Activated CD4-positive, alpha-beta T cell treated with anti-CD3 and anti-CD28 coated beads for 4 hours (primary cell): ENCODE results near the gene LPAR2.
"Not testable (repeated sequence)": the region's sequence is repeated elsewhere in the genome, so short reads cannot be mapped to it uniquely, and the experiment has no call there.

Experiments used
- DNase-seq, 2 donors: peaks; one replicate each; pipeline ENCODE4 v3.0.0-alpha.2; 2020

LPAR2 gene

GRCh38 chr19:19628501-19629134, 598 bp upstream of the LPAR2 start:
- DNase-seq, result peak; percentile 51 to 53

GRCh38 chr19:19626516-19627472, 1.2 kb downstream of the LPAR2 start:
- no peak for DNase-seq

- DNase-seq, result no peak
Observed at GRCh38 chr19:19624032-19624570, 3.9 kb downstream of the LPAR2 start.

- DNase-seq, result no peak
Observed at GRCh38 chr19:19623383-19623782, 4.6 kb downstream of the LPAR2 start.

GRCh38 chr19:19619849-19620210, 8.2 kb downstream of the LPAR2 start:
- no peak for DNase-seq

- DNase-seq, result no peak
Observed at GRCh38 chr19:19619181-19619848, 8.7 kb downstream of the LPAR2 start.

- peak; percentile 99 for DNase-seq
Observed at GRCh38 chr19:19618219-19619051, 9.6 kb downstream of the LPAR2 start, which contains the start of gene PBX4. TSS of gene PBX4 (minus strand) at chr19:19618687. CDS start at chr19:19618629, 58 bp downstream.

- peak; percentile 35 to 37 for DNase-seq
Observed at GRCh38 chr19:19615086-19615485, 12.9 kb downstream of the LPAR2 start.

- no peak for DNase-seq
Observed at GRCh38 chr19:19613506-19613905, 14.5 kb downstream of the LPAR2 start.

GRCh38 chr19:19610376-19611202, 17.4 kb downstream of the LPAR2 start:
- DNase-seq, result no peak

GRCh38 chr19:19606686-19607085, 21.3 kb downstream of the LPAR2 start:
- not testable (repeated sequence) for DNase-seq

- DNase-seq, result peak; percentile 63 to 69
Observed at GRCh38 chr19:19606021-19606420, 22.0 kb downstream of the LPAR2 start.

- DNase-seq, result no peak
Observed at GRCh38 chr19:19602713-19603324, 25.2 kb downstream of the LPAR2 start.

- DNase-seq, result peak; percentile 47 to 53
Observed at GRCh38 chr19:19602136-19602712, 25.8 kb downstream of the LPAR2 start.

GRCh38 chr19:19600793-19601330, 27.2 kb downstream of the LPAR2 start:
- no peak for DNase-seq

GRCh38 chr19:19598728-19599451, 29.1 kb downstream of the LPAR2 start:
- DNase-seq, result peak; percentile 62 to 69

- DNase-seq, result peak; percentile 57 to 63
Observed at GRCh38 chr19:19597809-19598306, 30.2 kb downstream of the LPAR2 start.

GRCh38 chr19:19595171-19595701, 32.8 kb downstream of the LPAR2 start:
- no peak for DNase-seq

- peak; percentile 24 to 32 for DNase-seq
Observed at GRCh38 chr19:19594381-19594780, 33.6 kb downstream of the LPAR2 start.
